NCI-H2107 treated with DMSO at 0.1 percent for 48 hours (cell line): ENCODE measurements around the gene TMEM156.
"Not testable (repeated sequence)": the region's sequence is repeated elsewhere in the genome, so short reads cannot be mapped to it uniquely, and the experiment has no call there.

Source experiments
- DNase-seq: peaks from one replicate; lab custom pipeline; 2025; ENCODE audit not compliant: unreplicated experiment; lab: John Stamatoyannopoulos, UW

Gene TMEM156

GRCh38 chr4:39043861-39044363 lies 11.7 kb upstream of the TMEM156 start:
- DNase-seq, result no peak

GRCh38 chr4:39043058-39043860 lies 11.1 kb upstream of the TMEM156 start:
- no peak for DNase-seq

GRCh38 chr4:39042366-39042765 lies 10.2 kb upstream of the TMEM156 start:
- no peak for DNase-seq

- DNase-seq, result no peak
Measured at GRCh38 chr4:39039108-39039507, 6.9 kb upstream of the TMEM156 start.

DNA sequence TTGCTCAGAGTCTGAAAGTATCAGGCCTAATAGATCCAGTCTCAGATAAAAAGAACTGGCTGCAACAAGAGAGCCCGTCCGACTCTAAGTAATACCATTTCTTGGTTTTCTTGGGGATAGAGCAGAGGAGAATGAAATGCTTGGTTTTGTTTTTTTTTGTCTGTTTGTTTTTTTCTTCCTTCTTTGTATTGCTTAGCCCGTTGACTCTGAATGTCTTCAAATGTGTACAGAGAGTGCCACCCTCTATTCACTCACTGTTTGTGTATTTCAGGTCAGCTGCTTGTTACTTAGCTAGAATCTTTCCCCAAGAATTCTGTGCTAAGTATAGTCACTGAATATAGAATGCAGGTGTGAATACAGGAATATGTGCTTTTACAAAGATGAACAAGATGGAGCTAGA lies 5.7 kb upstream of the TMEM156 start:
- DNase-seq, result no peak

DNA sequence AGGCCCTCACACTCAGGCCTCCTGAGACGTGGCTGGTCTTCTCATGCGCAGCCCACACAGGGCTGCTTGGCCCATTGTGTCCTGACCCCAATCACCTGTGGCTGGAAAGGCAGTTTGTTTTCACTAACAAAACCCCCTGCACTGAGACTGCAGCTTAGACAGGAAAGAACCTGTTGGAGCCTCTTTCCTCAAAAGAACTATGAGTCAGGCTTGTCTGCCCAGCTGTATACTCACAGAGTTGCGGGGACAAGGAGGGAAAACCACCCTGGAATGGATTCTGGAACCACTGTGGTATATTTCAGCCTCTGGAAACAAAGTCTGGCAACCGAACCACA lies 5.2 kb upstream of the TMEM156 start:
- DNase-seq, result no peak

- DNase-seq, result no peak
Measured at GRCh38 chr4:39036172-39036571, 4.0 kb upstream of the TMEM156 start.

- DNase-seq, result not testable (repeated sequence)
Measured at GRCh38 chr4:39031590-39032020, 604 bp downstream of the TMEM156 start.

- DNase-seq, result no peak
Measured at GRCh38 chr4:39030725-39031124, 1.5 kb downstream of the TMEM156 start.

DNA sequence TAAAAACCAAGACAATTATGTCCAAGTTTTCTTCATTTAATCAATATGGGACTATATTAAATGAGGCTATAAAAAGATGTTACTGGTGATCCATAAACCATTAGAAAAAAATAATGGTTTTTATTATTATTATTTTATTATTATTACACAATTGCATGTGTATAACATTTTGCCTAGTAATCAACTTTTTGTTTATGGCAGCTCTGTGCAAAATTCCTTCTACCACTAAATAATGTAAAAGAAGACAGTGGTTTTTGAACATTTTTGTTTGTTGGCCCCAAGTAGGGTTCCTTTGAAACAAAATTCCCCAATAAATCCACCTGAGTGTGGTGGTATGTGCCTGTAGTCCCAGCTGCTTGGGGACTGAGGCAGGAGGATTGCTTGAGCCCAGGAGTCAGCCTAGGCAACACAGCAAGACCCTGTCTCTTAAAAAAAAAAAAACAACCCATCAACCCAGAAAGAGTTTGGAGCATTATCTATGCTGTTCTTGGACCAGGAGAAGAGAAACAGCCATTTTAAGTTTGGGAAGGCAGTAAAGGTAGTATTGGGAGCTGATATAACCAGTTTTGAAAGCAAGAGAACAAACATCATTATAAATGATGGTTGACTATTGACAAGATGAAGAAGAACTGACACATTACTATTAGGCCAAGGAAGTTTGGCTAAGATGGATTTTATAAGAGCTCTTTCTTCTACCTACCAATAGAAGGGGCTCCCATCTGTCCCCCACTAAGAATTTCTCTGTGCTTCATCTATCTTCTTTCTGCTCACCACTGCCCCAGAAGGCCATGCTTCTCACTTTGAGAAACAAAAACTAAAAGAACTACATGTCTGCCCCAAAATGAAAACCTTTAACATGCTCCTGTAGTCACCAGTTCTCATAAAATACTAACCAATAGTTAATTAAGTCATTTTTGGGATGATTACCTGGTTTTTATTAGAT lies 2.2 kb downstream of the TMEM156 start:
- DNase-seq, result no peak

- no peak for DNase-seq
Measured at GRCh38 chr4:39026096-39026495, 6.1 kb downstream of the TMEM156 start.

DNA sequence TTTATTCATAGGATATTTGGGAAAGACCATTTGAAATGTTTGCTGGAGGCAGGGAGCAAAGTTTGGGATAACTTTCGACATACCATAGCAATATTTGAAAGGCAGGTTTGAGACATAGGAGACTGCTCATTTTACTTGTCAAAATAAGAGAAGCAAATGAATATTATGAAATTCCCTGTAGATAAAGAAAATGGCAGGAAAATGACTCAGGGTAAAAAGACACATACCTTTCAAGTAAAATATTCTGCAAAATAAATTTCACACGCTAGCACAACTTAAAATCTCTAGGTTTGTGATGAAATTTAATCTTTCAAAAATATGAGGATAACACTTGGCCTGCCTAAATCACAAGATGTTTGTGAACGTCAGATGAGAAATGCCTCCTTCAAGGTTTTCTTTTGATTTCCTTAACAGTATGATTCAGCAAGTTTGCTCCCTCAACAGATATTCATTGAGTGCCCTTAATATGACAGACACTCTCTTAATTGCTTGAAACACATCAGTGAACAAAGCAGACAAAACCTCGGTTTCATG lies 6.6 kb downstream of the TMEM156 start:
- DNase-seq, result no peak

GRCh38 chr4:39024311-39024865 lies 7.8 kb downstream of the TMEM156 start:
- DNase-seq, result no peak

- DNase-seq, result no peak
Measured at GRCh38 chr4:39023059-39023458, 9.2 kb downstream of the TMEM156 start.

DNA sequence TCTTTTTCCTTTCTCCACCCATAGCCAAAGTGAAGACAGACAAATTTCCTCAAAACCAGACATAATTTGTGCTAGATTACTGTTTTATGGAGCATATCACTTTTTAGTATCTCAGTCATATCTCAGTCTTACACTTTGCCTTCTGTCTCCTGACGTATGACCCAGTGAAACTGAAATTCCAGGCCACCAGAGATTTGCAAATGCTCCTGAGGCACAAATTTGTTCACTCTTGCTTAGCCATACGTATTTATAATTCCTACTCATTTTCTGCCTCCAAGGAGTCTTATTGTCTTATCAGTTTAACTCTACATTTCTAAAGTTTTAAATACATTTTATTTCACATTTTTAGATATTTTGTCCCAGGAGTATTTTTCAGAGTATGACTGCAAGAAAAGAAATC lies 10.0 kb downstream of the TMEM156 start:
- no peak for DNase-seq

- DNase-seq, result no peak
Measured at GRCh38 chr4:39021631-39022030, 10.6 kb downstream of the TMEM156 start.

- DNase-seq, result no peak
Measured at GRCh38 chr4:39020130-39020529, 12.1 kb downstream of the TMEM156 start.

GRCh38 chr4:39014028-39014427 lies 18.2 kb downstream of the TMEM156 start:
- DNase-seq, result no peak

- no peak for DNase-seq
Measured at GRCh38 chr4:39004758-39005157, 27.5 kb downstream of the TMEM156 start.

GRCh38 chr4:39002058-39002457 lies 30.2 kb downstream of the TMEM156 start:
- DNase-seq, result not testable (repeated sequence)

- no peak for DNase-seq
Measured at GRCh38 chr4:38995660-38996005, 36.6 kb downstream of the TMEM156 start.
